ENCODE data around the gene SCFD2. TPM values are rescaled to one million over a fixed set of nuclear protein-coding genes. Genes with fewer than 3 reads are reported as not detected.

SCFD2 gene
- total and polyA plus RNA-seq, 8 donors, result 4.0 to 13.5 (median 8.9) TPM

- Histone ChIP-seq H3K4me1 (peaks cover 0 to 23% (median 11%) of the 10 kb centered on the region in 3 donors), H3K36me3 (no peaks in the 10 kb centered on the region), H3K27ac (peak overlapping the region in 1 of 4 donors; percentile 28), H3K9me3 (no peaks in the 10 kb centered on the region), H3K27me3 (no peaks in the 10 kb centered on the region), H3K4me3 (no peak overlapping the region)
- WGBS, 2 donors, result 60 to 64% methylated on average over 12 of the region's 12 CpGs
- ATAC-seq (peak in 2 of 4 donors; percentile 7 to 41), DNase-seq (no peak), FAIRE-seq (no peak)
- intact Hi-C loops (cut with DNase I), result no loop called here
- TF ChIP-seq, protein P1, sequence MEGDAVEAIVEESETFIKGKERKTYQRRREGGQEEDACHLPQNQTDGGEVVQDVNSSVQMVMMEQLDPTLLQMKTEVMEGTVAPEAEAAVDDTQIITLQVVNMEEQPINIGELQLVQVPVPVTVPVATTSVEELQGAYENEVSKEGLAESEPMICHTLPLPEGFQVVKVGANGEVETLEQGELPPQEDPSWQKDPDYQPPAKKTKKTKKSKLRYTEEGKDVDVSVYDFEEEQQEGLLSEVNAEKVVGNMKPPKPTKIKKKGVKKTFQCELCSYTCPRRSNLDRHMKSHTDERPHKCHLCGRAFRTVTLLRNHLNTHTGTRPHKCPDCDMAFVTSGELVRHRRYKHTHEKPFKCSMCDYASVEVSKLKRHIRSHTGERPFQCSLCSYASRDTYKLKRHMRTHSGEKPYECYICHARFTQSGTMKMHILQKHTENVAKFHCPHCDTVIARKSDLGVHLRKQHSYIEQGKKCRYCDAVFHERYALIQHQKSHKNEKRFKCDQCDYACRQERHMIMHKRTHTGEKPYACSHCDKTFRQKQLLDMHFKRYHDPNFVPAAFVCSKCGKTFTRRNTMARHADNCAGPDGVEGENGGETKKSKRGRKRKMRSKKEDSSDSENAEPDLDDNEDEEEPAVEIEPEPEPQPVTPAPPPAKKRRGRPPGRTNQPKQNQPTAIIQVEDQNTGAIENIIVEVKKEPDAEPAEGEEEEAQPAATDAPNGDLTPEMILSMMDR (IDR thresholded peaks at IDR 0.05), result no peak
These were observed 407.8 kb downstream of the SCFD2 start for GRCh38 chr4:52957835-52958631.

DNA sequence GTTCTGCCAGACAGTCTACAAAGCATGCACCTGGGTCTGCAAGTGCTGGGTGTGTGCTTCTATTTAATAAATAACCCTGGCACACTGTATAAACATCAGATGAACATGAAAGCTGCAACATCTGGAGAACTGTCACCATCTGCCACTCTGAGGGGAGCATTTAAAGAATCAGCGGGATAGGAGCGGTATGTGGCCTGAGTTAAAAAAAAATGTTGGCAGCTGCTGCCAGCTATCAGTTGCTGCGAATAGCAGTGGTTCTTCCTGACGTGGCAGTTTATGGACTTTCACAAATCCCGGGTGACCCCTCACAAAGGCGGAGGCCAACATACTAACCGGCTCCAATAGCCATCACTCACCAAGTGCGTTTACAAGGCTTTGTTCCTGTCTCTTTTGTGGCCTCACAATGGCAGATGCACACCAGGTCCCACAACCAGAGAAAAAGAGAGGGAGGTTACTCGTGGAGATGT, 408.6 kb downstream of the SCFD2 start:
- ATAC-seq, result peak in 3 of 4 donors; percentile 56 to 66 (median 64)
- no peak for DNase-seq
- no peaks in the 10 kb centered on the region for H3K27me3 ChIP-seq
- intact Hi-C loops (cut with DNase I), result no loop called here
- H3K9me3 ChIP-seq, result no peaks in the 10 kb centered on the region
- no peaks in the 10 kb centered on the region for H3K36me3 ChIP-seq
- WGBS, 2 donors, result 18 to 29% methylated on average over 9 of the region's 9 CpGs
- no peak overlapping the region for H3K27ac ChIP-seq
- no peak for FAIRE-seq
- H3K4me1 ChIP-seq, result peaks cover 0 to 19% (median 6%) of the 10 kb centered on the region in 3 donors
- TF ChIP-seq, protein P1 (IDR thresholded peaks at IDR 0.05), result no peak
- no peak overlapping the region for H3K4me3 ChIP-seq

DNA sequence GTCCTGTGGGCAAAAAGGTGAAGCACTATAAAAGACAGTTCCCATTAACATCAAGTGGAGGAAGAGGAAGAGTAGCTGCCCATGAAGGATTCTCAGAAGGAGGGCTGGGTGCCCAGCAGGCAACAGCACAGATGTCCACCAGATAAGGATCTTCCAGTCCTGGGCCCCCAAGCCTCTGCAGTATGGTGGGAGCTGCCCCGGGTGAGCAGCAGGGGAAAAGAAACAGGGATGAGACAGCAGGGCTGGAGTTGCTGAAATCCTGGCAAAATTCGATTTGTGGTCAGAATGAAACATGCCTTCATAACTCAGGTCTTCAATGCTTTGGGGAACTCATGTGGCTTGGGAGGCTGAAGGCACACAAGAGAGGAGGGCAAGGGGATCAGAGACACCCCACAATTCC, 409.2 kb downstream of the SCFD2 start:
- FAIRE-seq (no peak), DNase-seq (no peak), ATAC-seq (no peak)
- 60 to 67% methylated on average over 2 of the region's 2 CpGs for WGBS, 2 donors
- intact Hi-C loops (cut with DNase I), result no loop called here
- no peak overlapping the region for H3K4me3 ChIP-seq
- H3K36me3 ChIP-seq, result no peaks in the 10 kb centered on the region
- H3K9me3 ChIP-seq, result no peaks in the 10 kb centered on the region
- no peaks in the 10 kb centered on the region for H3K27me3 ChIP-seq
- TF ChIP-seq, protein P1 (IDR thresholded peaks at IDR 0.05), result no peak
- no peak overlapping the region for H3K27ac ChIP-seq
- H3K4me1 ChIP-seq, result peaks cover 0 to 13% (median under 1%) of the 10 kb centered on the region in 3 donors

GRCh38 chr4:52954560-52955170, 411.2 kb downstream of the SCFD2 start:
- TF ChIP-seq, protein P1 (IDR thresholded peaks at IDR 0.05), result no peak
- Histone ChIP-seq H3K36me3 (no peaks in the 10 kb centered on the region), H3K27ac (no peak overlapping the region), H3K27me3 (no peaks in the 10 kb centered on the region), H3K4me3 (no peak overlapping the region), H3K9me3 (no peaks in the 10 kb centered on the region), H3K4me1 (peaks cover 0 to 8% (median 0%) of the 10 kb centered on the region in 3 donors)
- intact Hi-C loops (cut with DNase I), result no loop called here
- FAIRE-seq, result no peak
- ATAC-seq, result no peak
- no peak for DNase-seq
- 83 to 87% methylated on average over 6 of the region's 6 CpGs for WGBS, 2 donors

DNA sequence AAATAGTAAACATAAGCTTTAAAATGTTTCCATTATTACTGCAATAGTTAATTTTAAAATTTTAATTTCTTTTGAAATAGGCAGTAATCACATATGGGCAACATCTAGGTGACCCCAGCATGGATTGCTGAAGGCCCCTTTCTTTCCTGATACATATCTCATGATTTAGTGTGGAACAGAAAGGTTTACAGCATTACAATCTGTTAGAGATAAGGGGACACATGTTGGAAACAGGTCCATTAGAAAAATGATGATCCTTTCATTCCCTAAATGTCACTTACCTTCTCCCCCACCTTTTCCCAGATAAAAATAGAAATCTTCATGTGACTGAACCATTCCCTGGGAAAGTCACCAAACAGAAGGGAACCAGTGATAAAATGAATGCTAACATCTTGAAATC, 413.3 kb downstream of the SCFD2 start:
- intact Hi-C loops (cut with DNase I), result no loop called here
- H3K4me3 ChIP-seq, result no peak overlapping the region
- H3K36me3 ChIP-seq, result no peaks in the 10 kb centered on the region
- TF ChIP-seq, protein P1 (IDR thresholded peaks at IDR 0.05), result no peak
- no peaks in the 10 kb centered on the region for H3K9me3 ChIP-seq
- H3K27me3 ChIP-seq, result no peaks in the 10 kb centered on the region
- peaks cover 0 to 8% (median 5%) of the 10 kb centered on the region in 3 donors for H3K4me1 ChIP-seq
- no peak for ATAC-seq
- no peak overlapping the region for H3K27ac ChIP-seq
- no peak for DNase-seq
- FAIRE-seq, result no peak
